Pancreas (tissue), 10 donors: Measurements from ENCODE around the gene CHID1. TPM values are rescaled to one million over a fixed set of nuclear protein-coding genes. Genes with fewer than 3 reads are reported as not detected.

ENCODE experiments used
- ATAC-seq, 4 donors: fragments of 200-7000 bp; cut with Tn5 transposase; one replicate each; pipeline versions ENCODE4 v1.8.0 to v1.9.1; 2020; ENCODE audit warnings: mild to moderate bottlenecking in 4 of 4, moderate library complexity in 4 of 4
- DNase-seq, 6 donors: peaks; one replicate each; pipeline ENCODE4 v3.0.0-alpha.2; 2020
- FAIRE-seq: peaks from 2 replicates; lab custom pipeline; 2012; peaks lifted over from hg19 to GRCh38; lab: Jason Lieb, UNC
- H3K27ac ChIP-seq, 4 donors: fragments of 200-600 bp; sonication (generic); 1 replicate in 3 of 4; 2 replicates in 1 of 4; pipeline versions ENCODE4 v1.5.0 to v1.8.0; 2020
- H3K27me3 ChIP-seq, 4 donors: fragments of 200-600 bp; one replicate each; pipeline ENCODE4 v1.8.0; 2021
- H3K36me3 ChIP-seq, 3 donors: fragments of 200-600 bp; sonication (generic) in 1 of 3; one replicate each; pipeline versions ENCODE4 v1.5.0 to v1.8.0; 2020 to 2021
- H3K4me1 ChIP-seq, 3 donors: fragments of 200-600 bp; one replicate each; pipeline ENCODE4 v1.8.0; 2021
- H3K4me3 ChIP-seq, 4 donors: fragments of 200-600 bp; sonication (generic) in 2 of 4; one replicate each; pipeline versions ENCODE4 v1.5.0 to v1.8.0; 2020 to 2021
- H3K9me3 ChIP-seq, 4 donors: fragments of 200-600 bp; one replicate each; pipeline ENCODE4 v1.8.0; 2021
- CTCF ChIP-seq, 4 donors: fragments of 200-600 bp; sonication (generic) in 3 of 4; IDR thresholded peaks; one replicate each; pipeline versions ENCODE4 v1.5.0 to v1.8.0; 2021; ENCODE audit warnings: antibody characterized with exemption in 4 of 4
- WGBS, 2 donors: extraction: QIAGEN DNeasy Blood & Tissue Kit; methylation state at CpG; one replicate each; pipeline ENCODE4 v1.1.7; 2013; 5-methylcytosine and 5-hydroxymethylcytosine counted together
- intact Hi-C, 3 donors: fragments of 100-400 bp; cut with DNase I; formaldehyde crosslinking; loops; one replicate each; pipeline versions ENCODE4 v1.11.1 to v1.14.2; 2022
- polyA plus RNA-seq, 2 donors: library from polyadenylated mRNA; stranded (reverse); fragments of 200-250 nt; gene quantifications; one replicate each; pipeline ENCODE4 v1.2.3, GENCODE V29; 2013
- total RNA-seq, 6 donors: library from RNA; stranded (reverse); fragmentation: NEBNext Ultra II Directional in 4 of 6; extraction: Animal tissue kit (Norgen Biotek cat#: 25700) in 4 of 6; gene quantifications; one replicate each; pipeline versions ENCODE4 v1.2.1 to v1.2.4, GENCODE V29; 2021 to 2023
- donor health status: healthy with polysubstance abuse.
- donor health status: DM: no; HTN: no; CAD: no; lungs with moderate emphysema.
- donor health status: DM: no; HTN: no; CAD: no.
- donor health status: control.
- donor health status: control.
- donor health status: Bipolar disorder and iron deficiency.
- donor health status: DM: yes; HTN: yes; CAD: no.
- donor health status: DM: no; HTN: no; CAD: no.
- donor health status: DM: no; HTN: no; CAD: no.
- donor health status: DM: yes; HTN: yes; CAD: no.

CHID1 gene
- total and polyA plus RNA-seq, 8 donors: 41.7 to 86.0 (median 62.1) TPM

DNA sequence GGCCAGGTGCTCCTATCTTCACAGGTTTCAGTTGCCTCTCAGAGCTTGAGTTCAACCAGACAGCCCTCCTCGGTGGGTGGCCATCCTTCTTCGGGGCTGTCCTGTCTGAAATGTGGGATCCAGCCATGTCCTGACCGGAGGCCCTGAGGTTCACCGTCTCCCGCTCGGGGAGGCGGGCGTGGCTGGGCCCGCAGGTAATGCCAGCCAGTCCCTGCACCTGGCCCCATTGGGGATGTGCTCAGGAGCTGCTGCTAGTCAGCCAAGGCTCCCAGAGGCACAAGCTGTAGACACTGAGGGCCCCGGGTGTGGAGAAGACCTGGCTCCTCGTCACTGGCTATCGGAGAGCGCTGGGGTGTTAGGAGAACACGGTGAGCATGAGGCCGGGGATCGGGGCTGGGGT is 35.4 kb downstream of the CHID1 start:
- no peaks in the 10 kb centered on the region for H3K27me3 ChIP-seq
- ATAC-seq (no peak), FAIRE-seq (no peak), DNase-seq (no peak)
- H3K4me3 ChIP-seq: no peak overlapping the region
- intact Hi-C loops: no loop called here
- peaks cover 0 to 4% (median 0%) of the 10 kb centered on the region in 3 donors for H3K4me1 ChIP-seq
- WGBS, 2 donors: 91 to 93% methylated on average over 16 of the region's 16 CpGs
- no peak overlapping the region for H3K27ac ChIP-seq
- no peaks in the 10 kb centered on the region for H3K36me3 ChIP-seq
- H3K9me3 ChIP-seq: no peaks in the 10 kb centered on the region
- no peak for TF ChIP-seq CTCF (IDR thresholded peaks at IDR 0.05)

DNA sequence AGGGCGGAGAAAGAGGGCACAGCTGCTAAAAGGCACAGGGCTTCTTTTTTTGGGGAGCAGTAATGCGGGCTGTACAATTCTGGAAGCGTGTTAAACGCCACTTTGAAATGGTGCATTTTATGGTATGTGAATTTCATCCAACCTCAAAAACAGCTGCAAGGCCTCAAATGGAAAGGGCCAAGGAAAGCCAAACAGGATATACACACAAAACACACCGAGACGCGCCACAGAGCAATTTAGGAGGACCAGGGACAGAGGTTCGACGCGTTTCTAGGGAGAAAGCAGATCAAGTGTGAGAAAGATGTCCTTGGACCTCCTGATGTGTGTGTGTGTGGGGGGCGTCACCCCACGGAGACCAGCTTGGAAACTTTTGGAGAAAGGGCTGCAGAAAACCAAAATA is 36.9 kb downstream of the CHID1 start:
- DNase-seq: no peak
- H3K9me3 ChIP-seq: no peaks in the 10 kb centered on the region
- no peak for ATAC-seq
- H3K4me3 ChIP-seq: no peak overlapping the region
- peaks cover 0 to 4% (median 0%) of the 10 kb centered on the region in 3 donors for H3K4me1 ChIP-seq
- no peak overlapping the region for H3K27ac ChIP-seq
- no peak for FAIRE-seq
- WGBS, 2 donors: 78 to 79% methylated on average over 12 of the region's 12 CpGs
- no peak for TF ChIP-seq CTCF (IDR thresholded peaks at IDR 0.05)
- no peaks in the 10 kb centered on the region for H3K27me3 ChIP-seq
- intact Hi-C loops: no loop called here
- H3K36me3 ChIP-seq: no peaks in the 10 kb centered on the region

DNA sequence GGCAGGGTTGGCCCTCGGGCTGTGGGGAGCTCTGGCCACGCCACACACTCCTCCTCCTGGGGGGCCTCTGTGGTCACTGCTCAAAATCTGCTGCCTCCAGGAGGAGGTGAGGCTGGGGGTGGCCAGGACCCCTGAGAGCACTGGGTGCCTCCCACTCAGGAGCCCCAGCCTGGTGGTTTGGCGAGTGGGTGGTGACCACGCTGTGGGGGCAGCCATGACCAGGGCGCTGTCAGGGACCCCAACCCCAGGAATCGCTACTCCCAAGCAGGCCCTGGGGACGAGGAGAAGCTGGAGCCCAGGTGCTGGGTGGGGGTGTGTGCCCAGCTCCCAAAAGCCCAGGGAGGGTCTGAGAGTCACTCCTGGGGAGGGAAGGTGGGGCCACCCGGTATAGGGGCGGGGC is 37.8 kb downstream of the CHID1 start:
- FAIRE-seq: no peak
- intact Hi-C loops: no loop called here
- no peak for ATAC-seq
- 91% methylated on average over 9 of the region's 9 CpGs for WGBS, 2 donors
- no peak overlapping the region for H3K27ac ChIP-seq
- H3K4me3 ChIP-seq: no peak overlapping the region
- DNase-seq: no peak
- no peaks in the 10 kb centered on the region for H3K36me3 ChIP-seq
- TF ChIP-seq CTCF (IDR thresholded peaks at IDR 0.05): no peak
- peaks cover 0 to 4% (median 0%) of the 10 kb centered on the region in 3 donors for H3K4me1 ChIP-seq
- no peaks in the 10 kb centered on the region for H3K9me3 ChIP-seq
- H3K27me3 ChIP-seq: no peaks in the 10 kb centered on the region

GRCh38 chr11:871472-871871 is 39.1 kb downstream of the CHID1 start:
- intact Hi-C loops: no loop called here
- peaks cover 0 to 5% (median 0%) of the 10 kb centered on the region in 3 donors for H3K36me3 ChIP-seq
- H3K27me3 ChIP-seq: no peaks in the 10 kb centered on the region
- no peak for TF ChIP-seq CTCF (IDR thresholded peaks at IDR 0.05)
- DNase-seq: no peak
- H3K9me3 ChIP-seq: no peaks in the 10 kb centered on the region
- H3K4me3 ChIP-seq: no peak overlapping the region
- 79 to 80% methylated on average over 9 of the region's 9 CpGs for WGBS, 2 donors
- no peak for ATAC-seq
- H3K4me1 ChIP-seq: no peaks in the 10 kb centered on the region
- FAIRE-seq: no peak
- H3K27ac ChIP-seq: no peak overlapping the region

- ATAC-seq (no peak), FAIRE-seq (no peak)
Observed at GRCh38 chr11:870418-870817, 40.2 kb downstream of the CHID1 start.

More at GRCh38 chr11:870418-870817, 40.2 kb downstream of the CHID1 start:
- Histone ChIP-seq H3K4me1 (no peaks in the 10 kb centered on the region), H3K27me3 (no peaks in the 10 kb centered on the region), H3K9me3 (no peaks in the 10 kb centered on the region), H3K27ac (no peak overlapping the region), H3K36me3 (peaks cover 0 to 5% (median 0%) of the 10 kb centered on the region in 3 donors), H3K4me3 (no peak overlapping the region)
- intact Hi-C loops: no loop called here
- TF ChIP-seq CTCF (IDR thresholded peaks at IDR 0.05): no peak
- WGBS, 2 donors: 85 to 92% methylated on average over 8 of the region's 8 CpGs
- no peak for DNase-seq
